ENCODE data around the gene MTUS2. TPM values are rescaled to one million over a fixed set of nuclear protein-coding genes. Genes with fewer than 3 reads are reported as not detected.

Gene MTUS2
- total RNA-seq, 1 donor from 2014 or later = 0.67 TPM

GRCh38 chr13:28864544-28864943, 44.4 kb downstream of the MTUS2 start:
- no peak for TF ChIP-seq EZH2 (IDR thresholded peaks at IDR 0.05)
- TF ChIP-seq EZH2phosphoT487 (IDR thresholded peaks at IDR 0.05) = no peak
- TF ChIP-seq, protein P1, sequence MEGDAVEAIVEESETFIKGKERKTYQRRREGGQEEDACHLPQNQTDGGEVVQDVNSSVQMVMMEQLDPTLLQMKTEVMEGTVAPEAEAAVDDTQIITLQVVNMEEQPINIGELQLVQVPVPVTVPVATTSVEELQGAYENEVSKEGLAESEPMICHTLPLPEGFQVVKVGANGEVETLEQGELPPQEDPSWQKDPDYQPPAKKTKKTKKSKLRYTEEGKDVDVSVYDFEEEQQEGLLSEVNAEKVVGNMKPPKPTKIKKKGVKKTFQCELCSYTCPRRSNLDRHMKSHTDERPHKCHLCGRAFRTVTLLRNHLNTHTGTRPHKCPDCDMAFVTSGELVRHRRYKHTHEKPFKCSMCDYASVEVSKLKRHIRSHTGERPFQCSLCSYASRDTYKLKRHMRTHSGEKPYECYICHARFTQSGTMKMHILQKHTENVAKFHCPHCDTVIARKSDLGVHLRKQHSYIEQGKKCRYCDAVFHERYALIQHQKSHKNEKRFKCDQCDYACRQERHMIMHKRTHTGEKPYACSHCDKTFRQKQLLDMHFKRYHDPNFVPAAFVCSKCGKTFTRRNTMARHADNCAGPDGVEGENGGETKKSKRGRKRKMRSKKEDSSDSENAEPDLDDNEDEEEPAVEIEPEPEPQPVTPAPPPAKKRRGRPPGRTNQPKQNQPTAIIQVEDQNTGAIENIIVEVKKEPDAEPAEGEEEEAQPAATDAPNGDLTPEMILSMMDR (IDR thresholded peaks at IDR 0.05) = no peak
- H3K4me2 ChIP-seq = no peak overlapping the region
- no peak overlapping the region for H2AFZ ChIP-seq (replicated peaks)
- Mint-ChIP-seq H3K4me1 (no peaks in the 10 kb centered on the region), H3K27ac (no peak overlapping the region), H3K4me3 (no peak overlapping the region), H3K9me3 (no peaks in the 10 kb centered on the region), H3K27me3 (ENCODE audit: insufficient read depth, low read depth) (no peaks in the 10 kb centered on the region), H3K36me3 (no peaks in the 10 kb centered on the region)
- no peaks in the 10 kb centered on the region for H3K4me1 ChIP-seq
- no peaks in the 10 kb centered on the region for H3K79me2 ChIP-seq (ENCODE audit: low read depth)
- no peaks in the 10 kb centered on the region for H4K20me1 ChIP-seq (ENCODE audit: low read depth)
- no peak overlapping the region for H3K27ac ChIP-seq
- no peak overlapping the region for H3K4me3 ChIP-seq
- H3F3A ChIP-seq (ENCODE audit: low read depth) = no peaks in the 10 kb centered on the region
- no peaks in the 10 kb centered on the region for H3K27me3 ChIP-seq
- DNase-seq (ENCODE audit: low spot score) = no peak
- no peaks in the 10 kb centered on the region for H3K9me3 ChIP-seq (ENCODE audit: low read depth)
- H3K9ac ChIP-seq = no peak overlapping the region
- H3K36me3 ChIP-seq = no peaks in the 10 kb centered on the region

GRCh38 chr13:28865149-28865744, 45.1 kb downstream of the MTUS2 start:
- Mint-ChIP-seq H3K9me3 (no peaks in the 10 kb centered on the region), H3K27ac (no peak overlapping the region), H3K36me3 (no peaks in the 10 kb centered on the region), H3K4me1 (no peaks in the 10 kb centered on the region), H3K4me3 (no peak overlapping the region), H3K27me3 (ENCODE audit: insufficient read depth, low read depth) (no peaks in the 10 kb centered on the region)
- H3K9ac ChIP-seq = no peak overlapping the region
- H3K79me2 ChIP-seq (ENCODE audit: low read depth) = no peaks in the 10 kb centered on the region
- no peaks in the 10 kb centered on the region for H3K27me3 ChIP-seq
- TF ChIP-seq EZH2 (IDR thresholded peaks at IDR 0.05) = no peak
- TF ChIP-seq, protein P1 (IDR thresholded peaks at IDR 0.05) = no peak
- no peak for TF ChIP-seq EZH2phosphoT487 (IDR thresholded peaks at IDR 0.05)
- no peak overlapping the region for H2AFZ ChIP-seq (replicated peaks)
- H3K9me3 ChIP-seq (ENCODE audit: low read depth) = no peaks in the 10 kb centered on the region
- H3K4me1 ChIP-seq = no peaks in the 10 kb centered on the region
- no peaks in the 10 kb centered on the region for H3F3A ChIP-seq (ENCODE audit: low read depth)
- H3K4me3 ChIP-seq = no peak overlapping the region
- H3K36me3 ChIP-seq = no peaks in the 10 kb centered on the region
- DNase-seq (ENCODE audit: low spot score) = no peak
- no peak overlapping the region for H3K27ac ChIP-seq
- H3K4me2 ChIP-seq = no peak overlapping the region
- H4K20me1 ChIP-seq (ENCODE audit: low read depth) = no peaks in the 10 kb centered on the region

- H3K4me1 ChIP-seq = no peaks in the 10 kb centered on the region
- Mint-ChIP-seq H3K36me3 (no peaks in the 10 kb centered on the region), H3K27ac (no peak overlapping the region), H3K27me3 (ENCODE audit: insufficient read depth, low read depth) (no peaks in the 10 kb centered on the region), H3K4me1 (no peaks in the 10 kb centered on the region), H3K9me3 (no peaks in the 10 kb centered on the region), H3K4me3 (no peak overlapping the region)
- H3K4me2 ChIP-seq = no peak overlapping the region
- no peak for TF ChIP-seq EZH2 (IDR thresholded peaks at IDR 0.05)
- TF ChIP-seq EZH2phosphoT487 (IDR thresholded peaks at IDR 0.05) = no peak
- TF ChIP-seq, protein P1 (IDR thresholded peaks at IDR 0.05) = no peak
- DNase-seq (ENCODE audit: low spot score) = no peak
- H3K9me3 ChIP-seq (ENCODE audit: low read depth) = no peaks in the 10 kb centered on the region
- no peak overlapping the region for H3K4me3 ChIP-seq
- H4K20me1 ChIP-seq (ENCODE audit: low read depth) = no peaks in the 10 kb centered on the region
- no peaks in the 10 kb centered on the region for H3K27me3 ChIP-seq
- no peaks in the 10 kb centered on the region for H3K79me2 ChIP-seq (ENCODE audit: low read depth)
- no peaks in the 10 kb centered on the region for H3F3A ChIP-seq (ENCODE audit: low read depth)
- no peaks in the 10 kb centered on the region for H3K36me3 ChIP-seq
- H3K9ac ChIP-seq = no peak overlapping the region
- no peak overlapping the region for H2AFZ ChIP-seq (replicated peaks)
- H3K27ac ChIP-seq = no peak overlapping the region
Measured at GRCh38 chr13:28865951-28866350, 45.8 kb downstream of the MTUS2 start.

Data from neural progenitor cell (in vitro differentiated cells).